ENCODE measurements around the gene ZNF326. TPM values are rescaled to one million over a fixed set of nuclear protein-coding genes. Genes with fewer than 3 reads are reported as not detected.

The ZNF326 gene
- total and polyA plus RNA-seq, 2 experiments from 2014 or later = 16.5 to 36.1 TPM

DNA sequence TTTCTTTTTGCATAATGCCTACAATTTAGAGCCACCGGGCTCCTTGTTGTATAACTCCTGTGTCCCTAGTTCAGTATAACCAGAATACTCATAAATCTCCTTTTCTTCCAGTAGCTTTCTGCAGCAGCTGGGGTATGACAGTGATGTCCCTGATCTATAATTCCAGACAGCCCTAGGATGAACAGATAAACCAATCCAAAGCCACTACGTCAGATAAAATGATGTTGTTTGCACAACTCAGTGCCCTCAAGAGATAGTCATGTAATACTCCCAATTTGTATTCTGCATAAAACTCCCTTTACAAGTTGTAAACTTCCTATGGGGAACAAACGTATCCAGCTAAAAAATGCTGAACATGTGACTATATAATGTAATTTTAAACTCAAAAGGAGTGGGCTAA lies 44.7 kb downstream of the ZNF326 start:
- no peaks in the 10 kb centered on the region for H3K9me3 ChIP-seq (ENCODE audit: low read depth)
- H3K27ac ChIP-seq = peak overlapping the region; percentile 2
- no peak overlapping the region for H3K4me3 ChIP-seq
- no peaks in the 10 kb centered on the region for H3K36me3 ChIP-seq
- no peak for DNase-seq (ENCODE audit: low read depth in 1 of 2, low spot score in 1 of 2)
- peaks cover 23% of the 10 kb centered on the region for H3K4me1 ChIP-seq (ENCODE audit: low read depth)
- TF ChIP-seq, protein P1, sequence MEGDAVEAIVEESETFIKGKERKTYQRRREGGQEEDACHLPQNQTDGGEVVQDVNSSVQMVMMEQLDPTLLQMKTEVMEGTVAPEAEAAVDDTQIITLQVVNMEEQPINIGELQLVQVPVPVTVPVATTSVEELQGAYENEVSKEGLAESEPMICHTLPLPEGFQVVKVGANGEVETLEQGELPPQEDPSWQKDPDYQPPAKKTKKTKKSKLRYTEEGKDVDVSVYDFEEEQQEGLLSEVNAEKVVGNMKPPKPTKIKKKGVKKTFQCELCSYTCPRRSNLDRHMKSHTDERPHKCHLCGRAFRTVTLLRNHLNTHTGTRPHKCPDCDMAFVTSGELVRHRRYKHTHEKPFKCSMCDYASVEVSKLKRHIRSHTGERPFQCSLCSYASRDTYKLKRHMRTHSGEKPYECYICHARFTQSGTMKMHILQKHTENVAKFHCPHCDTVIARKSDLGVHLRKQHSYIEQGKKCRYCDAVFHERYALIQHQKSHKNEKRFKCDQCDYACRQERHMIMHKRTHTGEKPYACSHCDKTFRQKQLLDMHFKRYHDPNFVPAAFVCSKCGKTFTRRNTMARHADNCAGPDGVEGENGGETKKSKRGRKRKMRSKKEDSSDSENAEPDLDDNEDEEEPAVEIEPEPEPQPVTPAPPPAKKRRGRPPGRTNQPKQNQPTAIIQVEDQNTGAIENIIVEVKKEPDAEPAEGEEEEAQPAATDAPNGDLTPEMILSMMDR (IDR thresholded peaks at IDR 0.05; ENCODE audit: low read depth, low read length) = no peak
- no peaks in the 10 kb centered on the region for H3K27me3 ChIP-seq

DNA sequence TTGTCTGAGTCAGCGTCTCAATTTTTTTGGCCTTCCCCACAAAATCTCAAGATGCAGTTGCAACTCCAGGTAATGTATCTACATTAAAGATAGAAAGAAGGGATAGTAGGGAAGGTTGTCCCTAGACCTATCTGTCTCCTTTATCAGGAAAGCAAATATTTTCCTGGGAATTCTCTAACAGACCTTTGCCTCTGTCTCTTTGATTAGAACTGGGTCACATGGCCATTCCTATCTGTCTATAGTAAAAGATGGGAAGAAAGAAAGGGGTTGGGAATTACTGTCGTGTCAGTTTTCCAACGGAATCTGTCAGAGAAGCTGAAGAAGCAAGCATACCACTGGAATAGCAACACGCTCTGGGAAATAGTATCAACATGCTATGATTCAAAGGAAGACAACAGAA lies 48.7 kb downstream of the ZNF326 start:
- TF ChIP-seq, protein P1 (IDR thresholded peaks at IDR 0.05; ENCODE audit: low read depth, low read length) = no peak
- H3K4me3 ChIP-seq = no peak overlapping the region
- no peaks in the 10 kb centered on the region for H3K27me3 ChIP-seq
- H3K27ac ChIP-seq = no peak overlapping the region
- H3K4me1 ChIP-seq (ENCODE audit: low read depth) = peaks cover 15% of the 10 kb centered on the region
- H3K9me3 ChIP-seq (ENCODE audit: low read depth) = no peaks in the 10 kb centered on the region
- H3K36me3 ChIP-seq = no peaks in the 10 kb centered on the region
- no peak for DNase-seq (ENCODE audit: low read depth in 1 of 2, low spot score in 1 of 2)

DNA sequence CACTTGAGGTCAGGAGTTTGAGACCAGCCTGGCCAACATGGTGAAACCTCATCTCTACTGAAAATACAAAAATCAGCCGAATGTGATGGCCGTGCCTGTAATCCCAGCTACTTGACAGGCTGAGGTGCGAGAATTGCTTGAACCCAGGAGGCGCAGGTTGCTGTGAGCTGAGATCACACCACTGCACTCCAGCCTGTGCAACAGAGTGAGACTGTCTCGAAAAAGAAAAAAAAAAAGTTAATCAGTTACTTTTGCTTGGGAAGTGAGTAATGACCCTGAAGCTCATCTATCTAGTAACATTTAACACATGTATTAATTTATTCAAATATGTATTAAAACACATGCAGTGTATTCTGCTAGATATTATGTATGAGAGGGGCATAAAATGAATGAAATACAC lies 49.4 kb downstream of the ZNF326 start:
- Histone ChIP-seq H3K4me1 (ENCODE audit: low read depth) (peaks cover 8% of the 10 kb centered on the region), H3K27ac (no peak overlapping the region), H3K27me3 (no peaks in the 10 kb centered on the region), H3K4me3 (no peak overlapping the region), H3K36me3 (no peaks in the 10 kb centered on the region), H3K9me3 (ENCODE audit: low read depth) (no peaks in the 10 kb centered on the region)
- TF ChIP-seq, protein P1 (IDR thresholded peaks at IDR 0.05; ENCODE audit: low read depth, low read length) = no peak
- no peak for DNase-seq (ENCODE audit: low read depth in 1 of 2, low spot score in 1 of 2)

DNA sequence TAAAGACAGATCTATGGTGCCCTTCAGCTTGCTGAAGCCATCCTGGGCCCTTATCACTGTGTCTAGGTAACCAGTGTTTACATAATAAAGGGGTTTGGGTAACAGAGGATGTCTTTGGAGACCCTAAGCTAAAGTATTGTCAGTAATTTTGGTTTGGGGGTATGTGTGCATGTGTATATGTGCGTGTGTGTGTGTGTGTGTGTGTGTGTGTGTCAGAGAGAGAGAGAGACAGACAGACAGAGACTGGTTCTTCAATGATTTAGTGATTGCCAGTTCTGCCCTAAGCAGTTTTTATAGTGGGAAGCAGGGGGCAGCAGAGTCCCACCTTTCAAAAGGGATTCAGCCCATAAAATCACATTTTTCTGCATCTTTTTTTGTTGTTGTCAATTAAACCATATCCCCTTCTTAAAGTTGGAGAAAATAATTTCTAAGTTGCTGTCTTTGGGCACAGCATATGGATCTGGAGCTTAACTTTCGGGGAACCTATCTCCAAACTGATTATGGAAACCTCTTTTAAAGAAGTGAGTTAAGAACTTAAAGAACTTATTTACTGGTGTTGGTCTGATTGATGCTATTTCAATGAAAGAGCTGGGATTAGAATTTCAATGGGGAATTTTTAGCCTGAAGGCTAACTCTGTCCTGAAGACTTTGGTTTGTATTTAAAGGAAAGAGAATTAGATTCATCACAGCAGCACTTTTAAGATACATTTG lies 51.1 kb downstream of the ZNF326 start:
- H3K36me3 ChIP-seq = no peaks in the 10 kb centered on the region
- H3K4me3 ChIP-seq = no peak overlapping the region
- peak; percentile 26 to 29 for DNase-seq (ENCODE audit: low read depth in 1 of 2, low spot score in 1 of 2)
- no peaks in the 10 kb centered on the region for H3K4me1 ChIP-seq (ENCODE audit: low read depth)
- no peak overlapping the region for H3K27ac ChIP-seq
- H3K27me3 ChIP-seq = no peaks in the 10 kb centered on the region
- no peaks in the 10 kb centered on the region for H3K9me3 ChIP-seq (ENCODE audit: low read depth)
- TF ChIP-seq, protein P1 (IDR thresholded peaks at IDR 0.05; ENCODE audit: low read depth, low read length) = peak; percentile 74

DNA sequence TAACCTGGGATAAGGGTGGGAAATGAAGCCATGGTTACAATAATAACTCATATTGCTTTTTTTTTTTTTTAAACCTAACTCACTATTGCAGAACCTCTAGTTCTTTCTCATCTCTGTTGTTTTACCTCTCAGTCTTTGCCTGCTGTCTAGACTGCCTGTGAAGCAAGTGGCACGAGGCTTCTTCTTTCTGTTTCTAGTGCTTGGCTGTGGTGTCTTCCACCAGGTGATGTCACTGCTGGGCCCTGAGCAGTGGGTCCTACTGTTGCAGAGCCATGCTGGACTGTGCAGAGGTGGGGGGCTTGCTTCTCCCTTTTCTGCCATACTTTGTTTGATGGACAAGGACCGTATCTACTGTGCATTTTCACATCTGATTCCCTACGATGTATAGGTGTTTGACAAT lies 51.7 kb downstream of the ZNF326 start:
- H3K4me1 ChIP-seq (ENCODE audit: low read depth) = no peaks in the 10 kb centered on the region
- H3K4me3 ChIP-seq = no peak overlapping the region
- TF ChIP-seq, protein P1 (IDR thresholded peaks at IDR 0.05; ENCODE audit: low read depth, low read length) = no peak
- H3K27me3 ChIP-seq = no peaks in the 10 kb centered on the region
- DNase-seq (ENCODE audit: low read depth in 1 of 2, low spot score in 1 of 2) = no peak
- H3K36me3 ChIP-seq = no peaks in the 10 kb centered on the region
- no peaks in the 10 kb centered on the region for H3K9me3 ChIP-seq (ENCODE audit: low read depth)
- no peak overlapping the region for H3K27ac ChIP-seq

All from cardiac muscle cell (in vitro differentiated cells and primary cell).